Right lobe of liver (tissue), 6 donors: ENCODE results near the gene CABP2. TPM values are rescaled to one million over a fixed set of nuclear protein-coding genes. Genes with fewer than 3 reads are reported as not detected.

Experiments used
- ATAC-seq, 4 donors: fragments of 200-7000 bp; cut with Tn5 transposase; one replicate each; pipeline ENCODE4 v1.9.1; 2020; ENCODE audit warnings: mild to moderate bottlenecking in 4 of 4, moderate library complexity in 4 of 4
- DNase-seq, 3 donors: peaks; one replicate each; pipeline ENCODE4 v3.0.0-alpha.2; 2020
- H3K27ac ChIP-seq, 3 donors: fragments of 200-600 bp; one replicate each; pipeline ENCODE4 v1.8.0; 2022
- H3K27me3 ChIP-seq, 2 donors: fragments of 200-600 bp; one replicate each; pipeline ENCODE4 v1.8.0; 2022
- H3K36me3 ChIP-seq, 4 donors: fragments of 200-600 bp; sonication (generic) in 1 of 4; one replicate each; pipeline versions ENCODE4 v1.5.1 to v1.8.0; 2017 to 2022; ENCODE audit warnings: control low read depth in 1 of 4
- H3K4me1 ChIP-seq, 4 donors: fragments of 200-600 bp; sonication (generic) in 1 of 4; one replicate each; pipeline versions ENCODE4 v1.5.1 to v1.8.0; 2017 to 2022; ENCODE audit warnings: control low read depth in 1 of 4
- H3K4me3 ChIP-seq, 3 donors: fragments of 200-600 bp; one replicate each; pipeline ENCODE4 v1.8.0; 2022
- H3K9me3 ChIP-seq, 4 donors: fragments of 200-600 bp; sonication (generic) in 1 of 4; one replicate each; pipeline versions ENCODE4 v1.5.1 to v1.8.0; 2017 to 2022; ENCODE audit warnings: control low read depth in 1 of 4
- CTCF ChIP-seq, 4 donors: fragments of 200-600 bp in 3 of 4; fragments of 450-650 bp in 1 of 4; IDR thresholded peaks; one replicate each; pipeline versions ENCODE4 v1.5.1 to v1.8.0; 2016 to 2022; ENCODE audit warnings: antibody characterized with exemption in 4 of 4, mild to moderate bottlenecking in 2 of 4
- POLR2A ChIP-seq: fragments of 450-650 bp; IDR thresholded peaks from one replicate; pipeline ENCODE4 v1.6.1; 2017; ENCODE audit warnings: antibody characterized with exemption, mild to moderate bottlenecking
- WGBS: methylation state at CpG from one replicate; pipeline ENCODE4 v1.1.6; 2018; ENCODE audit warnings: low coverage, low lambda C conversion rate; ENCODE audit not compliant: insufficient coverage; ENCODE audit errors: missing lambda C conversion rate; 5-methylcytosine and 5-hydroxymethylcytosine counted together
- intact Hi-C, 2 donors: fragments of 100-400 bp; cut with DNase I; formaldehyde crosslinking; loops; one replicate each; pipeline versions ENCODE4 v1.11.2 to v1.14.1; 2022
- total RNA-seq, 6 experiments: library from RNA; depleted of rRNA in 2 of 6; stranded (reverse); fragments of >200 nt in 2 of 6; fragmentation: NEBNext Ultra II Directional in 3 of 6; extraction: Animal tissue kit (Norgen Biotek cat#: 25700) in 3 of 6; gene quantifications; one replicate each; pipeline versions ENCODE4 v1.1.0 to v1.2.4, GENCODE V29; 2016 to 2023
- donor health status: DM: no; HTN: yes; CAD: no.
- donor health status: DM: no; HTN: no; CAD: no.
- donor health status: DM: no; HTN: no; CAD: no.
- donor health status: DM: no; HTN: yes; CAD: no.
- donor health status: DM: no; HTN: yes; CAD: no.

The CABP2 gene
- total RNA-seq, 6 experiments from 2014 or later = not detected

- no peak overlapping the region for H3K4me3 ChIP-seq
- H3K4me1 ChIP-seq = no peaks in the 10 kb centered on the region
- no peaks in the 10 kb centered on the region for H3K27me3 ChIP-seq
- intact Hi-C loops = no loop called here
- 81% methylated on average over 6 of the region's 6 CpGs for WGBS
- no peaks in the 10 kb centered on the region for H3K36me3 ChIP-seq
- no peaks in the 10 kb centered on the region for H3K9me3 ChIP-seq
- no peak for DNase-seq
- TF ChIP-seq POLR2A = no peak
- ATAC-seq = no peak
- no peak overlapping the region for H3K27ac ChIP-seq
Observed at GRCh38 chr11:67538306-67538705, 15.1 kb upstream of the CABP2 start.

DNA sequence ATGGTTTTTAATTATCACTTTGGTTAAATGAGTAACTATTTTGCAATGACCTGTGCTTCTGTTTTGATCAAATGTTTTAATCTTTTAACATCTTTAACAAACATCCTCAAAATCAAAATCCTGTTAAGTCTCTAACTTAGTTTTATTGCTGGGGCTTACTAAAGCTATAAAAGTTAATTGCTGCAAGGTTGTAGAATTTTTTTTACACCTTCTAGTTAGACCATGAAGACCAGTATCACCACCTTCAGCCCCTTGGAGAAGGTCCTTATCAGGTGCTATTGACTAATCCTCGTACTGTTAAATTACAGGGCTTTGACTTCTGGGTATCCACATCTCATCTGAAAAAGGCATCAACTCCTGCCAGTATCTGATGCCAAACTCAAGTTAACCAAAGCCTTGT, 12.3 kb upstream of the CABP2 start:
- intact Hi-C loops = no loop called here
- WGBS = 67% methylated on average over 1 of the region's 1 CpG
- TF ChIP-seq POLR2A (no peak), CTCF (IDR thresholded peaks at IDR 0.05) (no peak)
- H3K36me3 ChIP-seq = no peaks in the 10 kb centered on the region
- H3K4me1 ChIP-seq = no peaks in the 10 kb centered on the region
- no peak for ATAC-seq
- no peak overlapping the region for H3K27ac ChIP-seq
- no peaks in the 10 kb centered on the region for H3K27me3 ChIP-seq
- no peak overlapping the region for H3K4me3 ChIP-seq
- DNase-seq = no peak
- no peaks in the 10 kb centered on the region for H3K9me3 ChIP-seq

- Histone ChIP-seq H3K36me3 (no peaks in the 10 kb centered on the region), H3K4me1 (no peaks in the 10 kb centered on the region), H3K9me3 (no peaks in the 10 kb centered on the region), H3K27ac (no peak overlapping the region), H3K27me3 (no peaks in the 10 kb centered on the region), H3K4me3 (no peak overlapping the region)
- intact Hi-C loops = no loop called here
- DNase-seq = no peak
- WGBS = 38% methylated on average over 4 of the region's 4 CpGs
- ATAC-seq = no peak
- TF ChIP-seq POLR2A = no peak
- no peak for TF ChIP-seq CTCF (IDR thresholded peaks at IDR 0.05)
Observed at GRCh38 chr11:67534070-67534679, 10.9 kb upstream of the CABP2 start.

DNA sequence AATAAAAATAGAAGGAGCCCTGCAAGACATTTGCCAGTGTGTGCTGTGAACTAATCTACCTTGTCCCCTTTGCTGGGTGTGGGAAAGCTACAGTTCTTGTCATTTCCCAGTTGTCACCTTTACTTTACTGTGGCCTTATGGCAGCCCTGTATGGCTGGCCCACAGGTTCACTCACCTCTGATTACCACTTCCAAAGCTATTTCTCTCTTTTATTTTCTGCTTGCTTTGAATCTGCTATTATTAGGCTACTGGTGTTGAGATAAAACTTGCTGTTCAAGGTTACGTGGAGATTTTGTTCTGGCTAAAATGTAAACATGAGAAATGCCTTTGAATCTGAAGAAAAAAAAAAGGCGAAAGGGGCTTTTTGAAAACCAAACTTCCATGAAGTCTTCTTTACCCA, 9.6 kb upstream of the CABP2 start:
- Histone ChIP-seq H3K4me1 (no peaks in the 10 kb centered on the region), H3K27me3 (no peaks in the 10 kb centered on the region), H3K27ac (no peak overlapping the region), H3K4me3 (no peak overlapping the region), H3K36me3 (no peaks in the 10 kb centered on the region), H3K9me3 (no peaks in the 10 kb centered on the region)
- no peak for TF ChIP-seq CTCF (IDR thresholded peaks at IDR 0.05)
- no peak for TF ChIP-seq POLR2A
- DNase-seq (no peak), ATAC-seq (no peak)
- WGBS = 90% methylated on average over 2 of the region's 2 CpGs
- intact Hi-C loops = no loop called here

- no peaks in the 10 kb centered on the region for H3K36me3 ChIP-seq
- no peak overlapping the region for H3K4me3 ChIP-seq
- 80% methylated on average over 1 of the region's 5 CpGs for WGBS
- no peak overlapping the region for H3K27ac ChIP-seq
- no peak for DNase-seq
- no peak for ATAC-seq
- TF ChIP-seq CTCF (IDR thresholded peaks at IDR 0.05) = no peak
- TF ChIP-seq POLR2A = no peak
- no peaks in the 10 kb centered on the region for H3K9me3 ChIP-seq
- no peaks in the 10 kb centered on the region for H3K27me3 ChIP-seq
- intact Hi-C loops = no loop called here
- peaks cover 0 to 9% (median 3%) of the 10 kb centered on the region in 4 donors for H3K4me1 ChIP-seq
Observed at GRCh38 chr11:67530282-67530592, 7.0 kb upstream of the CABP2 start.
